ENCODE data around the gene VWA2.

VWA2 gene

GRCh38 chr10:114239117-114239993, at the start of gene VWA2:
Gene VWA2, plus strand, starts transcription at chr10:114239254. Its CDS starts 9,460 bp downstream, at chr10:114248714.
- peak; percentile 7 to 23 for DNase-seq

DNA sequence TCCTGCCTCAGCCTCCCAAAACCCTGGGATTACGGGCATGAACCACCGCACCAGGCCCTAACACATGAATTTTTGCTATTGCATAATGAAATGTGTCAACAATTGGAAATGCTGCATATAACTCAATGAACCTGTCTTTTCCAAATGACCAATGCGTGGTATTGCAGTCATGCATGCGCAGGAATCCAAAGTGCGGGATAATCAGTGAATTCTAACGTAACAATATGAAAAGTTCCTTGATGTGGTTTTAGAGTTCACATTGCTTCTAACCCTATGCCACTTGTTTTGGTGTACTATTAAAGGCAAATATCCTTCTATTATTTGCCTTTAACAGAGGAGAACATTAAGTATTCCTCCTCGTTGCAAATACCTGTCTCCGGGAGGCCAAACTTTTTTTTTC, 49.4 kb upstream of the VWA2 start:
- DNase-seq, result no peak

- no peak for DNase-seq
Observed at GRCh38 chr10:114195079-114195478, 44.0 kb upstream of the VWA2 start.

DNA sequence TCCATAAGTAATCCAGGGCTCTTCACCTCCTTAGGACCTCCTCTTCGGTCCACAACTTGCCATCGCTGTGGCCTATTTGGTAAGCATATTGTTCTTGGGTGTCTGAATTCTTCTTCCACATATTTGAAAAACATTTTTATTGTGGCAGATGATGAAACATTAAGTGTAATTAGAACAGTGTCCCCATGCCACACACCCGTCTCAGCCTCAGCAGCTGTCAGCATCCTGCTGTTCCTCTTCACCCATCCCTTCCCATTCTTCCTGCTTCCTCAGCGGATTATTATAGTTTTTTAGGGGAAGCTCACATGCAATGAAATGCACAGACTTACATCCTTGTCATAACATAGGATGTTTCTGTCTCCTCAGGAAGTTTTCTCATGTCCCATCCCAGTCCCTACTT, 39.8 kb upstream of the VWA2 start:
- DNase-seq, result no peak

GRCh38 chr10:114202812-114203211, 36.2 kb upstream of the VWA2 start:
- no peak for DNase-seq

- no peak for DNase-seq
Observed at GRCh38 chr10:114206902-114207301, 32.2 kb upstream of the VWA2 start.

- no peak for DNase-seq
Observed at GRCh38 chr10:114207349-114207748, 31.7 kb upstream of the VWA2 start.

- DNase-seq, result no peak
Observed at GRCh38 chr10:114208351-114208750, 30.7 kb upstream of the VWA2 start.

DNA sequence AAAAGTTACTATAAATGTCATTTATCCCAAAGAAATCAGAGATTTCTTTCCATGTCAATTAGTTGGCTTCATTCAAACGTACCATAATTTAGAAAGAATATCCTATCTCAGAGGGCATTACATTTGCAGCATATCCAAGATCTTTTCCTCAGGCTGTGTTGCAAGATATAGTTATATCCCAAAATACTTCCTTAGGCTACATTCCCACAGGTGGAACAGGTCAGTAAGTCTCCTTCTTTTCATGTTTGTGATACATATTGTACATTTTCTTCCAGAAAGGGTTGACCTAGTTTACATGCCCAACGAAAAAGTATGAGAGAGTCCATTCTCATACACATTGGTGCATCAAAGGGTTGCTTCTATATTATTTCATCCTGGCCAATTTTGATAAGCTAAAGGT, 26.9 kb upstream of the VWA2 start:
- no peak for DNase-seq

- no peak for DNase-seq
Observed at GRCh38 chr10:114215033-114215432, 24.0 kb upstream of the VWA2 start.

DNA sequence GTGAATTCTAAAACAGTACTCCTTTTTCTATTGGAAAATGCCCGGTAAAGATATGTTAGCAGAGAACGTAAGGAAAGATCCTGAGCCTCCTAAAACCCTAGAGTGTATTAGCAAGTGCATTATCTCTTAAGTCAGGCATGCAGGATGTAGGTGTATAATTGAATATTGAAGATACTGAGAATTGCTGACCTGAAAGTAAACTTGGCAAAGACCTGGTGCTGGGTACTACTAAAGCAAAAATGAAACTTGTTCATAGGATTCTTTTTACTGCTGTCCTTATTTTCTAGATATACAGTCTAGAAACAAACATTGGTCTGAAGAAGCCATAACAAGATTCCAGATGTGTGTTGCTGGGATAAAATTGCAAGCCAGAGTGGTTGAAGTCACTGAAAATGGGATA, 18.8 kb upstream of the VWA2 start:
- no peak for DNase-seq

DNA sequence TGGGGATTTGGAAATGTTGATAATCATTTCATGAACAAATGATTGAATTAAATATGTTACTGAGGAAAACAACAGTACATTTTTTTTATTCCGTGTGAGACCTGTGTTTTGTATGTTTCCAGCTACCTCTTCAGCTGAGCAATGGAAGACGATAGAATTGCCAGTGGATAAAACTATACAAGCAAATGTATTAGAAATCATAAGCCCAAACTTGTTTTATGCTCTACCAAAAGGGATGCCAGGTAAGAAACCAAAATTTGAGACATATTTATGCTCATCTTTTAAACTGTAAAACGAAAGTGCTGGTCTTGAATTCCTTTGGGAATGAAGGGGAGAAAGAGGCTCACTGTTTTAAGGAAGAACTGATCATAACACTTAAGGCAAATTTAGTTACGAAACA, 17.8 kb upstream of the VWA2 start:
- DNase-seq, result no peak

GRCh38 chr10:114223066-114223465, 16.0 kb upstream of the VWA2 start:
- DNase-seq, result no peak

DNA sequence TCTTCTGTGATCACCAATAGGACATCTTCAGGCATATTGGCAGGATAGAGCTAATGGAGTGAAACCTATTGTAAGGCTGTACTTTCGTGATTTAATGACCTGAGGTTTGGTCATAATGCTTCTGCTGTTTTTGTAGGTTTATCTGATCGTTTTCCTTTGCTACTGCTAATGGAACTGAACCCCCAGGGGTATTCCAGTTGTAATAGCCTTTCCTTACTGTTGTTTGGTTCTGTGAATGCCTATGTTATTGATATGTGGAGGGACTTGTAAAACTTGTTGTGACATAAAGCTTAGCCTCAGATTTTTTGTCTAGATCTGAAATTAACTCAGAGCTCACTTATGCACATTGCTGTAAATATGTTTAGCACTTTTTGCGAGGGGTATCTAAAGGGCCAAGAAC, 10.9 kb upstream of the VWA2 start:
- no peak for DNase-seq

DNA sequence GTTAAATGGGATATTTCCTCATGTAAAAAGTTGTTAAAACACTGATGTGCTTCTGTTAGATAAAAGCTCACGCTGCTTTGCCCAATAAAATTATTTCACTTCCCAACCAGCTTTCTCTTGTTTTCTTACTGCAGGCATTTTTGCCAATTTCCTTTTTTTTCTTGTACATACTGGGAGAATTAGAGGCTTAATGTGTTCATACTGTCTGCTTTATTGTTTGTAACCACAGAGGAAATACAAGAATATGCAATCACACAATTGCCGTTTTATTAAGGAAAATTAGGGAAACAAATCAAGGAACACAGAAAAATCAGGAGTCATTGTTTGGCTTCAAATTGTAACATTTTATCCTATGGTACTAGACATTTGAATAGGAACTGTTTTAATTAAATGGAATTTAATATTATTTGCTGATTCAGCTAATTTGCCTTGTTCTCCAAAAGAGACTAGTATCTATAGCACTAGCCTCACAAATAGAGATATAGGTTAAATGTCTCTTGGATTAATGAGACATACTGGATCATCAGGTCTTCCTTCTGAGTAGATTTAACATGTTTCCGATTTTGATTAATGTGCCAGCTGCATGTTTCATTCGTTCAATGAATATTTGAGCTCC, 6.4 kb upstream of the VWA2 start:
- no peak for DNase-seq

DNA sequence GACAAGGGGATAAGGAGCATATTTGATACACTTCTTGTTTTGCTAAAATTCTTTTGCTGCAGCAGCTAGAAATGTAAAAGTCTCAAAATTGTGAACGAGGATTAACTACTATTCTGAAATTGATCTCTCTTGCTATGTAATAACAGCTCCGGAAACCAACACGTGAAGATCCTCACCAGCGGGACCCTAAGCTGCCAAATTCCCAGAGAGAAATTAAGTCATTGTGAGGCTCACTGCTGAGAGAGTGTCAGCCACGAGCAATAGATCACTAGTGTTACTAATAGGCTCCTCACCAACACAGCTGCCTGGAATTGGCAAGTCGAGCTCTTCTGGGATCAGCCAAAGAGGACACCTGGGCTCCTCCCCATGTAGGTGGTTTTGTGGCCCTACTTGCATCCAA, 5.6 kb upstream of the VWA2 start:
- no peak for DNase-seq

DNA sequence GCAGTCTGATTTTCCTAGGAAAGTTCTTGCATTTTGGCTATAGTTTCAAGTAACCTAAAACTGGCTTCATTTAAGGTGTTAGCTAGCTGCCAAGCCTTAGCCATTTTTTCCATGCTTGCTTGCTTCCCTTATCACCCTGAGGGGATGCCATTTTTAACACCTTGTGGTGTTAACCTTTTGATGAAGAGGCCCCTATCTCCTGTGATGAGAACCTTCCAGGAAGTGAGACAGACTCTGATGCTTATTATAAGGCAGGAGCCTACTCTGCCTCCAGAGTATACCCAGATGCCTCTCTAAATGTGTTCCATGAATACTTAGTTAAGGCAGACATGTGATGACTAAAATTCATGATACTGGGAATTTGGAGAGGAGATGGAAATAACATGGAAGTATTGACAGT, 4.9 kb upstream of the VWA2 start:
- no peak for DNase-seq

- DNase-seq, result no peak
Observed at GRCh38 chr10:114239994-114240345, 916 bp downstream of the VWA2 start.

DNA sequence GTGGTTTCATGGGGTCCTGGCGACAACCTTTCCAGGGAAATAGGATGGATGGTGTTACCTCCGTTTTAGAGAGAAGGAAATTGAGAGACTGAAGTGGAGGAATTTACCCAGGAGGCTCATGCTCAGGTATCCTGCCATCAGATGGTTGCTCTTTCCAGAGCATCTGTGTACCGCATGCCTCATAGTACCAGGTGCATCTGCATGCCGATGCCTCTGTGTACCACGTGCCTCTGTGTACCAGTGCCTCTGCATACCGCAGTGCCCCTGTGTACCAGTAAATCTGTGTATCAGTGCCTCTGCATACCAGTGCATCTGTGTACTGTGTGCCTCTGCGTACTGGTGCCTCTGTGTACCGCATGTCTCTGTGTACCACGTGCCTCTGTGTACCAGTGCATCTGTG, 3.2 kb downstream of the VWA2 start:
- no peak for DNase-seq

DNA sequence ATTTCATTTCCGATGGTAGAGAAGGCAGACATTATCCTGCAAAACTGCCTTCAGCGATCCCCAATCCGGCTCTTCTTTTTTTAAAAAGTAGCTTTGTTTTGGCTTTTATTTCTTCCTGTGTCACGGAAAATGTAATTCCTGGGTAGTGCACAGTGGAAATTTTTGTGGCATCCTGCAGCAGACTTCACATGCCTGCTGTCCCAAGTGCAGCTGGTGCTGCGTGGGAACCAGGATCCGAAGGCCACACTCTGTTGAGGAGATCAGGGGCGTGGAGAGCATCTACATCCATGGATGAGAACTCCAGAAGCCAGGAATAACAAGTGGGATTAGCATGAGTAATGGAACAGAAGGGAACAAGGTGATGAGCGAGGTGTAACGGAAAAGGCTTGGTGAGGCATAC, 4.6 kb downstream of the VWA2 start:
- no peak for DNase-seq

GRCh38 chr10:114244126-114244525, 5.1 kb downstream of the VWA2 start:
- no peak for DNase-seq

- no peak for DNase-seq
Observed at GRCh38 chr10:114245121-114245791, 6.2 kb downstream of the VWA2 start.

GRCh38 chr10:114246679-114247305, 7.7 kb downstream of the VWA2 start:
- no peak for DNase-seq

DNA sequence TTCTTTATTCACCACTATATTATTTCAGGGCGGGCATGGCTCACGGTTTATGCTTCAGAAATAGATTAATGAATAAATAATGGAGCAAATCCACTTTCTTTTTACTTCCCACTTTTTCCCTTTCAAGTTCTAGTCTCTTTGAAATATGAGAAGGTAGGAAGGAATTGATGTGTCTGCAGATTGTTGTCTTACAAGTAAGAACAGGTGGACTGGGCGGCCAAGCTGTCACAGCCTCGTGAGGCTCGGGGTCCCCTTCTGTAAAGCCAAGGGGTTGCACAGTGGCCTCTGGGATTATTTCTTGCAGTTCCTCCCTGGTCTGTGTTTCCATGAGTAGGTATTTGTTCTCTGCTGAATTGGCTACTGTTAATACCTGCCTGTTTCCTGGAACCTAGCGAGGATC, 11.2 kb downstream of the VWA2 start:
- DNase-seq, result no peak

All from stimulated activated CD4-positive, alpha-beta T cell treated with anti-CD3 and anti-CD28 coated beads, Interleukin-2, amount 100 ng/mL, for 48 hours (primary cell).